ENCODE data around the gene BIRC2.
"Not testable (repeated sequence)": the region's sequence is repeated elsewhere in the genome, so short reads cannot be mapped to it uniquely, and the experiment has no call there.

The BIRC2 gene

DNA sequence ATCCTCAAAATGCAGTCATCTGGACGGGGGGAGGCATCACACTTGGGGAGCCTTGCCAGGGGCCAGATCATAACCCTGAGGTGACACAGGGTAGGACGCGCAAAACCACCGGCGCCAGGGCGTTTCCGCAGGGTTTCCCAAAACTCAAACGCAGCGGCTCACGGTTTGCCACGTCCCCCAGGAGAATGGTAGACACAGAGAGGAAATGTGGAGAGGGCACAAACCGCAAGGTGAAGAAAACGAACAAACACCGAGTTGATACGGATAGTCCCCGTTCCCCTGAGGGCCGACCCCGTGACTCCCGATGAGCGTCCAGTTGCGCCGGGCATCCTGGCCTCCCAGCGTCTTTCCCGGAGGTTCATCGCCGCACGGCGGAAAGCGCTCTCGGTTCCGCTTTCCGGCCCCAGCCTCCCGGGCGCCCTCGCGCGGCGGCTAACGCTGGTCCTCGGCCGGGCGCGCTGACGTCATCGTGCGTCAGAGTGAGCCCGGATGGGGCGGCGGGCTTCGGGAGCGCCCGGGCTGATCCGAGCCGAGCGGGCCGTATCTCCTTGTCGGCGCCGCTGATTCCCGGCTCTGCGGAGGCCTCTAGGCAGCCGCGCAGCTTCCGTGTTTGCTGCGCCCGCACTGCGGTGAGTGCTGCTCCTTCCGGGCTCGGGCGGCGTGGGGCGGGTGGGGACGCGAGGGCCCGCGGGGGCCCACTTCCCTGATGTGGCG, at the start of gene BIRC2:
TSS of gene BIRC2 (plus strand) at position 467 of the 714 bp plus-strand sequence. CDS start 2,641 bp downstream, outside the sequence.
- DNase-seq: peak; percentile 93

DNA sequence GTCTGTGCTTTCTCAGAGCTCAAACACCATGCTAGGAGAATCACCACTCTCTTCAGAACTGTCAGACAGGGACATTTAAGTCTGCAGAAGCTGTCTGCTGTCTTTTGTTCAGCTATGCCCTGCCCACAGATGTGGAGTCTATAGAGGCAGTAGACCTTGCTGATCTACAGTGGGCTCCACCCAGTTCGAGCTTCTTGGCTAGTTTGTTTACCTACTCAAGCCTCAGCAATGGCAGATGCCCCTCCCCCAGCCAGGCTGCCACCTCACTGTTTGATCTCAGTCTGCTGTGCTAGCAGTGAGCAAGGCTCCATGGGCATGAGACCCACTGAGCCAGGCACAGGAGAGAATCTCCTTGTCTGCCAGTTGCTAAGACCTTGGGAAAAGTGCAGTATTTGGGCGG, 46.2 kb upstream of the BIRC2 start:
- DNase-seq: not testable (repeated sequence)

DNA sequence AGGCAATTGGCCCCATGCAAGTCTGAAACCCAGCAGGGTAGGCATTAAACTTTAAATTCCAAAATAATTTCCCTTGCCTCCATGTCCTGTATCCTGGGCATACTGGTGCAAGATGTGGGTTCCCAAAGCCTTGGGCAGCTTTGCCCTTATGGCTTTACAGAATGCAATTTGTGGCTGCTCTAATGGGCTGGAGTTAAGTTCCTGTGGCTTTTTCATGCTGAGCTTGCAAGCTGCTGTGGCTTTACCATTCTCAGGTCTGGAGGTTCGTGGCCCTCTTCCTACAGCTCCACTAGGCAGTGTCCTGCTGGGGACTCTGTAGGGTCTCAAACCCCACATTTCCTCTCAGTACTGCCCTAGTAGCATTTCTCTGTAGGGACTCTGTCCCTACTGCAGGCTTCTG, 44.8 kb upstream of the BIRC2 start:
- no peak for DNase-seq

DNA sequence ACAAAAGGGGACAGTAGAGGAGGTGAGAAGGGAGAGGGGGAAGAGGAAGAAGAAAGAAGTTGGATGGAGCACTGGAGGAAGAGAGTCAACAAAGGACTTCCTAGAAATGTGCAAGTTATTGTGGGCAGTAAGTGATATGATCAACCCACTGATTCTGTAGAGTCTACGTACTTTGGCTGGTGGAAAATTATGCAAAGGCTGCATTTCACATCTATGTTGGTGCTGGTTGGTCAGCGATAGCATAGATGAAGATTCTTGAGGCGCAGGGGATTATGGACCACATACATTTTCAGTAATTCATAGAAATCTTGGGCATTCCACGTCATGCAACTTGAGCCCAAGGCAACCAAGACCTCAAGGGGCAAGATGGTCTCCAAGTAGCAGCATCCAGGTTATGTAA, 42.3 kb upstream of the BIRC2 start:
- DNase-seq: no peak

DNA sequence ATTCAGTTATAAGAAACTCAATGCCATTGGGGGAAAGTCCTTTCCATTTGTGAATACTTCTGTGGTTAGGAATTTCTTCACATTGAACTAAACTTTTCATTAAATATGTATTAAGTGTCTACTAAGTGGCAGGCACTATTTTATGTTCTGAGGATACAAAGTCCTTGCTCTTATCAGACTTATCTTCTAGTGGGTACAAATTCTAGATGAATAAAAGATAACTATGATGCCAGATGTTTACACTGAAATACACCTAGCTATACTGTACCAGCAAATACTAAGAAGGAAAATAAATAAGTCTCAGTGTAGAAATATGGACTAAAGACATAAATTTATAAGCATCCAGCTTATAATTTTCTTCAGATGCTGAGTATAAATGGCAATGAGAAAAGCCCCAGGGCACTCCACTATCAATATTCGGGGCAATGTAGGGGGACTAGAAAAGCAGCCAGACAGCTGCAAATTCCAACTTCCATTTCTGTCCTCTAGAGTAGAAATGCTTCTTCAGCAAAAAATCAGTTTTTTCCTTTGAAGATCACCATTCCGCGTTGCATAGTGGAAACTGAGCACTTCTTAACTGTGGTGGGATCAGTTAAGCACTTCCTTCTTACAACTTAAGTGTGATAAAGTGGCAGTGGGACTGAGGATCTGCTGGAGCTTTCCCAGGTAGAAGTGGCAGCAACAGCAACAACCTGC, 41.5 kb upstream of the BIRC2 start:
- no peak for DNase-seq

DNA sequence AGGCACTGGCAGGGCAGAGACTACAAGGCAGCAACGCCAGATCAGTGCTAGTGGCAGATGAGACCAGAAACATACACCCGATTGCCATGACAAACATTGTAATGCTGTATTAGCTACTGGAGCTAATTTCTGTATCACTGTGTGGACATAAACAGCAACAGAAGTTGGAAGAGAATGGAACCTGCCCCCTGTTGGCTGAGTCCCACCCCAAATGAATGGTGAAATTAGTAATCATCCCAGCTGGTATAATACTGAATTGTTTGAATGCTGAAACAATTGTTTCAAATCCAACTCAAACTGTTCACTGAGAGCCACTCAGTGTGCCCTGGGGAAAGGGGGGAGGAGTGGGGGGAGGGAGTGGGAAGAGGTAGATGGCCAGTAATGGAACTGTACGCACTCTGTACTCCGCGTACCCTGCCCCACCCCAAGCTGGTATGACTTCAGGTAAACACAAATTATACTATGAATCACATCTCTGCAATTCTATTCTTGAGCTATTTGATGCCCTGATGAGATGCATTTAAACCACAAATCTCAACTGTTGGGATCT, 40.9 kb upstream of the BIRC2 start:
- no peak for DNase-seq

DNA sequence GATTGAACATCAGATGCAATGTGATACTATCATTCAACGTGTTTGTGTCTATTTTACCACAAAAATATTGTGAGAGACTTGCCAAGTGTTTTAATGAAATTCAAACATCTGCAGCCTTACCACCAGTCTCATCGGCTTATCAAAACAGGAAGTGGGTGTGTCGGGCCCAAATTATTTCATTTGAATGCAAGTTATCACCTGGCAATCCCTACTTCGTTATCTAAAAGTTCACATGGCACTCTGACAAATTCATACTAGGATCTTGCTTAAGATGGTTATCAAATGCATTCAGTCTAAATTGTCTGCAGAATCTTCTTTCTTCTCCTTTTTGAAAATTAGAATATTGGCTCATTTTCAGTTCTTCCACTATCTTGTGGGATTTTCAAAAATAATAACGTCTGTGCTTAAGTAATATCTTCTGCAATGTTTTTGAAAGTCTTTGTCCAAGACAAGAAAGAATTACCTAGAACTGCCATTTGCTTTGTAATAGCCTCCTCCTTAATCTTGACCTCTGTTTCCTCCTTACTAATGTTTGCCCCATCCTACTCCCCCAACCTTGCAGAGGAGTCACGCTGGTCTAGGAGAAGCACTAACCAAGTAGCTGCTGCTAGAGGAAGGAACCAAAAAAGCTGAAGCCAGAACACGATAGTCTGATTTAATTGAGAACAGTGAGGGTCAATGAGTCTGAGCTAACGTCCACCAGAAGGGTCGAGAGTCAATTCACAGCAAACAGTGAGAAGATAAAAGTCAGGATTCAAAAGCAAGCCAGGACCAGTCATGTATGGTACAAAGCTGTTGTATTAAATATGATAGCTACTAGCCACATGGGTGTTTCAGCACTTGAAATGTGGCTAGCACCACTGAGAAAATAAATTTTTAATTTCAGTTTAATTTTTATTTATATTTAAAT, 39.9 kb upstream of the BIRC2 start:
- DNase-seq: no peak

DNA sequence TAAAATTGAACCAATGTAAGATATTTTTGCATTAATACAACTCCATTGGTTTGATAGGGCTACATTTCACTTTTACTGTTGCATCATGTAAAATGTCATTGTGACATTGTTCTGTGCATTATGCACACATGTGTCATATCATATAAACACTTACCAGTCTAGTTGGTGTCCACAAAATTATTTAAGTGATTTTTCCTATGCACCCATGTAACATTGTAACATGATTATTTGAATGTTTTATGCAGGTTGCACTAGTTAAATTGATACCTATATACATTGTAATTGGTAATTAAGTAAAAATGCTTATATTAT, 39.3 kb upstream of the BIRC2 start:
- no peak for DNase-seq

DNA sequence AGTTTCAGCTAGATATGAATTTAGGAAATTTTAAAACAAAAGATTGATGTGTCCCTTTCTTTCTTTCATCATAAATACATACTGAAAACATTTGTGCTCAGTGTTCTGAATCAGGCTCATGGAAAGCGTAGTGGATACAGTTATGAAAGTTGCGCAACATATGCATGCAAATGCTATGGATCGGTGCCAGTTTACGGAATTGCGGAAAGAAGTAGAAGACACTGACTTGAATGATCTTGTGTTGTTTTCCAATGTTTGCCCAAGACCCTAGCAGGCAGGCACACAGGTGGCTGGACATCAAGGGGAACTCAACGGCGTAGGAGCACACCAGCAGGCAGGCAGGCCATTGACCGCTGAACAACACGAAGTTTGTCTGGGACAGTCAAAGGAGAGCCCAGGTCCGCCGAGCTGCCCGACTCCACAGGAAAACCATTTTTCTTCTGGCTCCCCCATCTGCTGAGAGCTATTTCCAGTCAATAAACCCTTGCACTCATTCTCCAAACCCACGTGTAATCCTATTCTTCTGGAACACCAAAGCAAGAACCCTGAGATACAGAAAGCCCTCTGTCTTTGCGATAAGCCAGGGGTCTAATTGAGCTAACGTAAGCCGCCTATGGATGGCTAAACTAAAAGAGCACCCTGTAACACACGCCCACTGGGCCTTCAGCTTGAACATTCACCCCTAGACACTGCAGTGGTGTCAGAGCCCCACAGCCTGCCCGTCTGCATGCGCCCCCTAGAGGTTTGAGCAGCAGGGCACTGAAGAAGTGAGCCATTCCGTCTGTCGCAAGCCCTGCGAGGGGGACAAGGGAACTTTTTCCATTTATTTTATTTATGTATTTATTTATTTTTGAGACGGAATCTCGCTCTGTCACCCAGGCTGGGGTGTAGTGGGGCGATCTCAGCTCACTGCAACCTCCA, 37.1 kb upstream of the BIRC2 start:
- no peak for DNase-seq

DNA sequence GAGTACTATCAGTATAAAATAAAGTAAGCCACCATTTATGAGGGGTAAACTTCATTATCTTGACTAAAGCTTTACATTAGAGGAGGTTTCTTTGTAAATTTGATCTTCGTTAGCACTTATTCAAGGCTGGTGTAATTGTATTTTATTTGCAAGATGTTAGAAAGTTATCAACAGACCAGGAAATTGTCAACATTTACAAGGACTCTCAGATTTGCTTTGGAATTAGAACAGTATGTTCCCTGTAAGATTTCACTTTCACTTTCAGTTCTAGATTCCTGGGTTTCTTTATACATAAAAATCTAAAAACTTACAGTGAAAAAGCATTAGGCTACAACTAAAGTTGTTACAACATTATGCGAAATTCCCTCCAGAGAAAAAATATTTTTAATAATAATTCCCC, 34.3 kb upstream of the BIRC2 start:
- no peak for DNase-seq

DNA sequence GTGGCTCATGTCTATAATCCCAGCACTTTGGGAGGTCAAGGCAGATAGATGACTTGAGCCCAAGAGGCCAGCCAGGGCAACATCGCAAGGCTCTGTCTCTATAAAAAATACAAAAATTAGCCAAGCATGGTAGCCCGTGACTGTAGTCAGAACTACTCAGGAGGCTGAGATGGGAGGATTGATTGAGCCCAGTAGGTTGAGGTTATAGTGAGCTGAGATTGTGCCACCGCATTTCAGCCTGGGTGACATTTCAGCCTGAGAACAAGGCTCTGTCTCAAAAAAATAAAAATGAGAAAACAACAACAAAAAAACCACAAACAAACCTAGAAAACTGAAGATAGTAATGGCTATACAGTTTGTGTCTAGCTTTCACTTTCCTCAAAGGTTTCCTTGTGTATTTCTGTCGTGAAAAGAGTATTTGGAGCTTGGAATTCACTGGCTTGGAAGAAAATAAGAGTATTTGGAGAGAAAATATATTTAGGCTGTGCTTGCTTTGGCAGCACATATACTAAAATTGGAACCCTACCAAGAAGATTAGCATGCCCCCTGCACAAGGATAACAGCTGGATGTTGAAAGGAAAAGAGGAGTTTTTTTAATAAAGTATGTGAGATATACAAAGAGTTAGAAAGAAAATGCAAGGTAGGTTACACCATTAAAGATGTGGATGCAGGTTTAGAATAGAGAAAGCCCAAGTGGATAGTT, 33.6 kb upstream of the BIRC2 start:
- no peak for DNase-seq

DNA sequence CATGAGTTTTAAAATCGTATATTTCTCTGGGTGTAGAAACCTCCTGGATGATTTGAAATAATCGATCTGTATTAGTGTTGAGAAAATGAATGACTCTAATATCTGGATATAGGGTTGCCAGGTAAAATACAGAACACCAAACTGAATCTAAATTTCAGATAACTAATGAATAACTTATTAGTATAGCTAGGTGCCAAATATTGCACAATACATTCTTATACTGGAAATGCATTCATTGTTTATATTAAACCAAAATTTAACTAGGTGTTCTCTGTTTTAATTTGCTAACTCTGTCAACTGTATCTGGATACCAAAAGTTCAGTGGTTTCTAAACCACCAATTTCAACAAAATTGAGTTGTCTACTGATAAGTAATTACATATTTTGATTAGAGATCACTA, 32.2 kb upstream of the BIRC2 start:
- DNase-seq: no peak

DNA sequence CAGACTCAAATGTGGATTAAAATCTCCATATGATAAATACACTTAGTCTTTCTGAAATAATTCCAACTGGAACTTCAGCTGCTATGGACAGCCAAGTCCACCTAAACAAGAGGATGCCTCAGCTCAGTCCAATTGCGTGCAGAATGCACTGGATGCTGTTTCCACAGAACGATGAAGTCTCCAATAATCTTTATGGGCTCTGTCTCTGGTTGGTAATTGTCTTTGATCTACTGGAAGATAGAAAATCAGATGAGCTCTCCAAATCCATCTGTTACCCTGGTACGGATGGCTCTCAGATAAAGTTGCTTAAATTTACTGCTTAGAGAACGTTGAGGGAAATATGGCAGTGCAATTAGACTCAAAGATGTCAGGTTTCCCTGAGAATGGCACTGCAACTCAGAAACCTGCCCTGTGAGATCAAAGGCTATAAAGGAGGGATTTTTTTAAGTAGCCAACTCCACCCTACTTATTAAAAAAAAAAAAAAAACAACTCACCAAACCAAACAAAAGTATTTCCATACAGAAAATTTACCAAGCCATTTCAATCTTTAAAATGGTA, 30.6 kb upstream of the BIRC2 start:
- no peak for DNase-seq

DNA sequence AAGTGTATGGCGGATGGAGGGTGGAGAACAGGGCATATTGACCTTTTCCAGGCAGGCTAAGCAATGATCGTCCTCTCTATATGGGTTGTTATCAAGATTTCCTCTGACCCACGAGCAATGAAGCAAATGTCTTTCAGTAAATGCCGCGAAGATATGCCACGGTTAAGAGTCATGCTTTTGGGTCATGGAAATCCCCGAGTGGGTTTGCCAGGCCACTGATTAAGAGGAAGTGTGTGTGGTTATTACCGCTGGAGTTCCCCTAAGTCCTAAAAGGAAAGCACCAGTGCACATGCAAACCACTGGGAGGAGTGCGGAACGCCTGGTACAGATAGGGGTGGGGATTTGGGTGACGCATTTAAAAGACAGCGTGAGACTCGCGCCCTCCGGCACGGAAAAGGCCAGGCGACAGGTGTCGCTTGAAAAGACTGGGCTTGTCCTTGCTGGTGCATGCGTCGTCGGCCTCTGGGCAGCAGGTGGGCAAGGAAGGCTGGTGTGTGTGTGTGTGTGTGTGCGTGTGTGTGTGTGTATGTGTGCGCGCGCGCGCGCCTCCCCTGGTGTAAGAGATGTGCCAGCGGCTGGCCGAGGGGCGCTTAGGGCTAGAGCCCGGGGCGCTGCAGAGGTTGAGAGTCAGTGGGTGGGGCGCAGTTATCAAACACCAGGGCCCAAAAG, 29.8 kb upstream of the BIRC2 start, which contains the start of gene BIRC3:
TSS of gene BIRC3 (plus strand) at position 386 of the 669 bp plus-strand sequence. CDS start 7,026 bp downstream, outside the sequence.
- peak; percentile 46 for DNase-seq

DNA sequence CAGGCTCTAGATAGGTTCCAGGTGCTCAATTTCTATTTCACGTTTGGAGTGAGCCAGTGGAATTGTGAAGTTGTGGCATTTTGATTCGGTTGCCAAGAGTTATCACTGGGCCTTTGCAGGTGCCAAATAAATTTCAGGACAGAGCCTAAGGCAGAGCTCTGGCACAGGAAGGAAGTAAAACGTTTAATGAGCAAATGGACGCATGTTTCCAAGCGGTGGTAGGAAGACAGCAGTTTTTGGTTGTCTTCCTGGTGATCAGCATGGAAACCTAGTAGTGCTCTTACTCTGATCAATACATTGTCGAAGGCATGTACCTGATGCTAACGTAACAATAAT, 29.3 kb upstream of the BIRC2 start:
- DNase-seq: no peak

DNA sequence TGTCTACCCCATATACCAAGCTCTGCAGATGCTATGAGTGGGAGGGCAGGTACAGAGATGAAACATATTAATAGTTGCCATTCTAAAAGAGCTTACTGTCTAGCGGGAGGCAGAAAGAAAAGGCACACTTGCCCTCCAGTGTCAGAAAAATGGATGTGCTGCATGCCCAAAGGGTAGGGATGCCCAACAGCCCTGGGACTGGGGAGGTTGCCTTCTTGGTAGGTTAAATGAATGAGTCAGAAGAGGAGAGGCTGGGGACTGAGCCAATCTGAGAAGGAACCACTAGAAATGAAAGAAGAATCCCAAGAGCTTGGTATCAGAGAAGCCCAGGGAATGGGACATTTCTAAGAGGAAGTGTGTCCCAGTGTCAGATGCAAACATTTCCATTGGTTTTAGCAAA, 28.5 kb upstream of the BIRC2 start:
- DNase-seq: no peak

DNA sequence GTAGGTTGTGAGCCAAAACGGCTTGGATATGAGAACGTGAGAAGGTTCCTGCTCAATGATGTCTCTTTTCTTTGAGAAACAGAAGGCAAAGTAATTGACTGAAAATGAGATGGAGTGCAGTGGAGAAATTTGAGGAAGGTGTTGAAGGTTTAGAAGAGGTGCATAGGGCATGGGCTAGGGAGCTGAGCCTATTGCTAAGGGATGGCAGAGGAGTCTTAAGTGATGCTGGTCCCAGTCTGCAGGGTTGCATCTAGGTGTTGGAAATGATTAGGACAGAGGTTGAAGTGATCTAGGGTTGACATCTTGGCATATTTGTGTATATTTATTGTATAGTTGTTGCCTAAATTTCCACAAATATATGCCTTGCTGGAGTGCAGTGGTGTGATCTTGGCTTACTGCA, 27.5 kb upstream of the BIRC2 start:
- no peak for DNase-seq

DNA sequence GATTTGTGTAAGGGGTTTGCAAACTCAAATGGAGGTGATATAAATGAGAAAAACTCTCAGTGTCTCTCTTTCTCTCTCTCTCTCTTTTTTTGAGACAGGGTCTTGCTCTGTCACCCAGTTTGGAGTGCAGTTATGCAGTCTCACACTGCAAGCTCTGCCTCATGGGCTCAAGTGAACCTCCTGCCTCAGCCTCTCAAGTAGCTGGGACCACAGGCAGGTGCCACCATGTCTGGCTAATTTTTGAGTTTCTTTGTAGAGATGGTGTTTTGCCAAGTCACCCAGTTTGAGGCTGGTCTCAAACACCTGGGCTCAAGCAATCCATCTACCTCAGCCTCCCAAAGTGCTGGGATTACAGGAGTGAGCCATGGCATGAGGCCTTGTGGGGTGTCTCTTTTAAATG, 26.8 kb upstream of the BIRC2 start:
- no peak for DNase-seq

DNA sequence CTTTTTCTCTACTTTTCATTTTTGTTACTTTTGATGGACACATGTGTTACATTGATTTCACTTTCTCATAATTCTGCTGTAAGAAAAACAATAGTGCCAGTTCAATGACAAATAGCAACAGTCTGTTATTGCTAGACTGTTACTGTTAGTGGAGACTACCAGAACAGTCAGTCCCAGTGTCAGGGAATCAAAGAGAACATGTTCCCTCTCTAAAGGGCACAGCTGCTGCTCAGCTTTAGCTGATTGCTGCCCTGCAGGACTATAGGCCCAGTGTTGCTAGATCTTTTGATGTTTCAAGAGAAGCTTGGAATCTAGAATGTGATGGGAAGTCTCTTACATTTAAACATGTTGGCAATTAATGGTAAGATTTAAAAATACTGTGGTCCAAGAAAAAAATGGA, 26.3 kb upstream of the BIRC2 start:
- DNase-seq: no peak

DNA sequence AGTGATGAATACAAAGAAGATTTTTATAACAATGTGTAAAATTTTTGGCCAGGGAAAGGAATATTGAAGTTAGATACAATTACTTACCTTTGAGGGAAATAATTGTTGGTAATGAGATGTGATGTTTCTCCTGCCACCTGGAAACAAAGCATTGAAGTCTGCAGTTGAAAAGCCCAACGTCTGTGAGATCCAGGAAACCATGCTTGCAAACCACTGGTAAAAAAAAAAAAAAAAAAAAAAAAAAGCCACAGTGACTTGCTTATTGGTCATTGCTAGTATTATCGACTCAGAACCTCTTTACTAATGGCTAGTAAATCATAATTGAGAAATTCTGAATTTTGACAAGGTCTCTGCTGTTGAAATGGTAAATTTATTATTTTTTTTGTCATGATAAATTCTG, 24.5 kb upstream of the BIRC2 start:
- DNase-seq: no peak
